HCT116 (cell line): ENCODE measurements around the gene GATAD2A. TPM values are rescaled to one million over a fixed set of nuclear protein-coding genes. Genes with fewer than 3 reads are reported as not detected.

Source experiments
- ATAC-seq: fragments of 200-7000 bp; cut with Tn5 transposase; 2 replicates; pipeline ENCODE4 v1.9.1; 2020; ENCODE audit warnings: mild to moderate bottlenecking, moderate library complexity
- BruUV-seq: library from RNA; stranded (reverse); fragments of 400-500 nt; replicated peaks from 2 replicates; lab custom pipeline; 2021; lab: Mats Ljungman, UMichigan
- CTCF ChIA-PET: fragments of 300-600 bp; sonication (Branson Sonifier 250); formaldehyde crosslinking; loops from one replicate; lab custom pipeline; 2021; ENCODE audit warnings: antibody characterized with exemption; lab: Charles Lee
- POLR2A ChIA-PET: fragments of 300-600, 350-600 bp; sonication (Branson Sonifier 250); formaldehyde crosslinking; loops from one replicate; lab custom pipeline; 2021; ENCODE audit warnings: antibody characterized with exemption; lab: Charles Lee
- RAD21 ChIA-PET, 2 experiments: fragments of 300-600 bp; sonication (Branson Sonifier 250); formaldehyde crosslinking; loops; one replicate each; lab custom pipeline; 2023; ENCODE audit warnings: low total read pairs in 2 of 2; ENCODE audit not compliant: uncharacterized antibody in 2 of 2, unreplicated experiment in 2 of 2, low non-redundant PET in 1 of 2; lab: Charles Lee
- DNase-seq: peaks from one replicate; pipeline ENCODE4 v3.0.0-alpha.2; 2010; ENCODE audit warnings: low read depth, low spot score
- H2AFZ ChIP-seq: fragments of 200-600 bp; shearing (Covaris generic), sonication (generic); 2 replicates; pipeline ENCODE4 v1.6.1; 2017; ENCODE audit warnings: low read depth, mixed run types, mixed read lengths, antibody characterized with exemption, low read length; ENCODE audit not compliant: poor library complexity, severe bottlenecking
- H3K27ac ChIP-seq: 2 replicates; pipeline ENCODE4 v1.5.1; 2012; ENCODE audit warnings: low read depth, low read length
- H3K27me3 ChIP-seq: fragments of 200-600 bp; sonication (generic); 2 replicates; pipeline ENCODE4 v1.6.1; 2016; ENCODE audit warnings: mixed run types, low read length, mixed read lengths; ENCODE audit not compliant: insufficient read depth
- H3K36me3 ChIP-seq, 2 experiments: fragments of 200-500 bp in 1 of 2; fragments of 200-600 bp in 1 of 2; sonication (Bioruptor generic) in 1 of 2; sonication (generic) in 1 of 2; 2 replicates each; pipeline versions ENCODE4 v1.5.1 to v1.6.1; 2014 to 2016; ENCODE audit warnings: low read length in 2 of 2, inconsistent platforms in 1 of 2, mixed read lengths in 1 of 2, mixed run types in 1 of 2; ENCODE audit not compliant: insufficient read depth in 2 of 2, control insufficient read depth in 1 of 2
- H3K4me1 ChIP-seq, 2 experiments: fragments of 200-600 bp in 1 of 2; sonication (generic) in 1 of 2; 2 replicates each; pipeline versions ENCODE4 v1.5.1 to v1.6.1; 2012 to 2017; ENCODE audit warnings: low read length in 2 of 2, inconsistent platforms in 1 of 2, mild to moderate bottlenecking in 1 of 2, mixed read lengths in 1 of 2, mixed run types in 1 of 2, moderate library complexity in 1 of 2; ENCODE audit not compliant: insufficient read depth in 2 of 2, control insufficient read depth in 1 of 2
- H3K4me2 ChIP-seq: fragments of 200-600 bp; sonication (generic); 2 replicates; pipeline ENCODE4 v1.6.1; 2017; ENCODE audit warnings: mixed run types, low read length, mixed read lengths
- H3K4me3 ChIP-seq, 2 experiments: fragments of 200-600 bp in 1 of 2; sonication (generic) in 1 of 2; replicated peaks in 1 of 2; 2 replicates each; pipeline ENCODE4 v1.5.1; 2011 to 2016; ENCODE audit warnings: low read length in 2 of 2, control low read depth in 1 of 2, low read depth in 1 of 2, mild to moderate bottlenecking in 1 of 2, mixed read lengths in 1 of 2, mixed run types in 1 of 2
- H3K79me2 ChIP-seq: fragments of 200-600 bp; sonication (generic); 2 replicates; pipeline ENCODE4 v1.6.1; 2017; ENCODE audit warnings: mild to moderate bottlenecking, mixed run types, low read length, moderate library complexity, mixed read lengths; ENCODE audit not compliant: insufficient read depth
- H3K9ac ChIP-seq: fragments of 200-600 bp; sonication (generic); 2 replicates; pipeline ENCODE4 v1.6.1; 2016; ENCODE audit warnings: low read length, mixed read lengths
- H3K9me2 ChIP-seq: fragments of 200-600 bp; sonication (generic), shearing (Covaris generic); 2 replicates; pipeline ENCODE4 v1.6.1; 2017; ENCODE audit warnings: mixed run types, mild to moderate bottlenecking, moderate library complexity; ENCODE audit not compliant: insufficient read depth
- H3K9me3 ChIP-seq, 2 experiments: fragments of 200-500 bp in 1 of 2; fragments of 200-600 bp in 1 of 2; sonication (Bioruptor generic) in 1 of 2; sonication (generic) in 1 of 2; 2 replicates each; pipeline ENCODE4 v1.6.1; 2014 to 2017; ENCODE audit warnings: low read length in 2 of 2, mixed read lengths in 2 of 2, inconsistent platforms in 1 of 2, low read depth in 1 of 2, mild to moderate bottlenecking in 1 of 2, mixed run types in 1 of 2, moderate library complexity in 1 of 2; ENCODE audit not compliant: control insufficient read depth in 1 of 2, insufficient read depth in 1 of 2
- H4K20me1 ChIP-seq: fragments of 200-600 bp; sonication (generic), shearing (Covaris generic); 2 replicates; pipeline ENCODE4 v1.6.1; 2017; ENCODE audit warnings: mixed run types, mild to moderate bottlenecking, moderate library complexity; ENCODE audit not compliant: insufficient read depth
- POLR2A ChIP-seq: IDR thresholded peaks from 2 replicates; pipeline ENCODE4 v1.7.0; 2011; ENCODE audit warnings: borderline replicate concordance; ENCODE audit not compliant: insufficient read depth, insufficient read length; ENCODE audit errors: extremely low read depth
- REST ChIP-seq: IDR thresholded peaks from 2 replicates; pipeline ENCODE4 v1.6.1; 2012; ENCODE audit warnings: low read depth
- TCF7L2 ChIP-seq: IDR thresholded peaks from 2 replicates; pipeline ENCODE4 v1.7.0; 2011; ENCODE audit warnings: borderline replicate concordance, inconsistent platforms; ENCODE audit not compliant: insufficient read depth, insufficient read length; ENCODE audit errors: extremely low read depth
- ZNF274 ChIP-seq: fragments of 200-500 bp; sonication (Bioruptor generic); IDR thresholded peaks from 2 replicates; pipeline ENCODE4 v1.6.1; 2014; ENCODE audit warnings: mild to moderate bottlenecking, low read depth, low read length, inconsistent platforms
- intact Hi-C: fragments of 100-400 bp; cut with micrococcal nuclease; formaldehyde crosslinking; loops from 2 replicates; pipeline ENCODE4 v1.10.0; 2022
- total RNA-seq: library from RNA; stranded (reverse); gene quantifications from one replicate; pipeline ENCODE4 v1.2.1, GENCODE V29; 2021; ENCODE audit not compliant: unreplicated experiment

GATAD2A gene
- total RNA-seq, 1 experiment from 2014 or later = 130 TPM

GRCh38 chr19:19443283-19443682, 37.8 kb downstream of the GATAD2A start:
- Histone ChIP-seq H3K9ac (no peak overlapping the region), H3K9me3 (no peaks in the 10 kb centered on the region), H3K27ac (no peak overlapping the region), H3K9me2 (no peaks in the 10 kb centered on the region), H3K4me1 (peaks cover 0 to 24% of the 10 kb centered on the region in 2 experiments; a peak in 2 of 4 replicates), H3K4me2 (no peak overlapping the region), H3K79me2 (peaks cover 95% of the 10 kb centered on the region), H3K36me3 (no peaks in the 10 kb centered on the region), H3K27me3 (no peaks in the 10 kb centered on the region), H2AFZ (no peak overlapping the region), H4K20me1 (peaks cover 15% of the 10 kb centered on the region; the same call in 1 of the 2 replicates), H3K4me3 (no peak overlapping the region)
- no peak for ATAC-seq
- ChIA-PET POLR2A (no interaction called here), RAD21 (no interaction called here), CTCF (no interaction called here)
- intact Hi-C loops = no loop called here
- no TSS peak for BruUV-seq
- DNase-seq = no peak
- no peak for TF ChIP-seq REST
- TF ChIP-seq POLR2A = no peak
- no peak for TF ChIP-seq ZNF274
- no peak for TF ChIP-seq TCF7L2
